GM18951 (cell line): Measurements from ENCODE around the gene LRP4.

ENCODE experiments used
- POLR2A ChIP-seq: IDR thresholded peaks from 4 replicates; pipeline ENCODE4 v1.6.1; 2011; ENCODE audit warnings: mild to moderate bottlenecking; ENCODE audit not compliant: insufficient read length, insufficient read depth; ENCODE audit errors: extremely low read depth
- in situ Hi-C: fragments of 300-500 bp; cut with MboI; formaldehyde crosslinking; loops from one replicate; pipeline ENCODE4 v1.12.0; 2022; ENCODE audit warnings: low sequenced_read_pairs, mixed read lengths, inconsistent platforms; ENCODE audit not compliant: unreplicated experiment

Gene LRP4

GRCh38 chr11:46914363-46914762, 4.0 kb downstream of the LRP4 start:
- no peak for TF ChIP-seq POLR2A
- in situ Hi-C loops: loop anchor here (10.0 kb wide), 1 partner anchor 240 kb away; no protein-coding TSS in a partner anchor

GRCh38 chr11:46913484-46913883, 4.9 kb downstream of the LRP4 start:
- no peak for TF ChIP-seq POLR2A
- in situ Hi-C loops: loop anchor here (10.0 kb wide), 1 partner anchor 241 kb away; no protein-coding TSS in a partner anchor

GRCh38 chr11:46912526-46913150, 5.7 kb downstream of the LRP4 start:
- in situ Hi-C loops: loop anchor here (10.0 kb wide), 1 partner anchor 242 kb away; no protein-coding TSS in a partner anchor

GRCh38 chr11:46907606-46908005, 10.7 kb downstream of the LRP4 start:
- no peak for TF ChIP-seq POLR2A
- in situ Hi-C loops: no loop called here

More at GRCh38 chr11:46912526-46913150, 5.7 kb downstream of the LRP4 start:
- no peak for TF ChIP-seq POLR2A

- TF ChIP-seq POLR2A: no peak
- in situ Hi-C loops: no loop called here
Observed at GRCh38 chr11:46906609-46907041, 11.7 kb downstream of the LRP4 start.

GRCh38 chr11:46905806-46906205, 12.5 kb downstream of the LRP4 start:
- in situ Hi-C loops: no loop called here
- TF ChIP-seq POLR2A: no peak

- in situ Hi-C loops: no loop called here
- no peak for TF ChIP-seq POLR2A
Observed at GRCh38 chr11:46903846-46904245, 14.5 kb downstream of the LRP4 start.

- in situ Hi-C loops: no loop called here
- no peak for TF ChIP-seq POLR2A
Observed at GRCh38 chr11:46902694-46903093, 15.7 kb downstream of the LRP4 start.

GRCh38 chr11:46901156-46901555, 17.2 kb downstream of the LRP4 start:
- no peak for TF ChIP-seq POLR2A
- in situ Hi-C loops: no loop called here

GRCh38 chr11:46900091-46900746, 18.1 kb downstream of the LRP4 start:
- in situ Hi-C loops: no loop called here
- TF ChIP-seq POLR2A: no peak

GRCh38 chr11:46899501-46900025, 18.8 kb downstream of the LRP4 start:
- no peak for TF ChIP-seq POLR2A
- in situ Hi-C loops: no loop called here

GRCh38 chr11:46898396-46899095, 19.8 kb downstream of the LRP4 start:
- in situ Hi-C loops: no loop called here
- TF ChIP-seq POLR2A: no peak

- in situ Hi-C loops: no loop called here
Observed at GRCh38 chr11:46896719-46897406, 21.5 kb downstream of the LRP4 start.

More at GRCh38 chr11:46896719-46897406, 21.5 kb downstream of the LRP4 start:
- TF ChIP-seq POLR2A: no peak
